Glomerular endothelial cell (primary cell): ENCODE measurements around the gene PTPN20. TPM values are rescaled to one million over a fixed set of nuclear protein-coding genes. Genes with fewer than 3 reads are reported as not detected.

Experiments
- DNase-seq: peaks from one replicate; pipeline ENCODE4 v3.0.0-alpha.2; 2011; ENCODE audit warnings: low read depth, low spot score; ENCODE audit errors: extremely low read depth
- total RNA-seq: library from RNA; depleted of rRNA; stranded (reverse); fragments of >200 nt; gene quantifications from 2 replicates; pipeline ENCODE4 v1.2.3, GENCODE V29; 2015

PTPN20 gene
- total RNA-seq, 1 donor from 2014 or later: 0.12 TPM

GRCh38 chr10:47031901-47032465 lies 120.8 kb downstream of the PTPN20 start:
- DNase-seq: no peak

- no peak for DNase-seq
Measured at GRCh38 chr10:47033081-47033480, 121.9 kb downstream of the PTPN20 start.

- DNase-seq: no peak
Measured at GRCh38 chr10:47033541-47034270, 122.5 kb downstream of the PTPN20 start.

DNA sequence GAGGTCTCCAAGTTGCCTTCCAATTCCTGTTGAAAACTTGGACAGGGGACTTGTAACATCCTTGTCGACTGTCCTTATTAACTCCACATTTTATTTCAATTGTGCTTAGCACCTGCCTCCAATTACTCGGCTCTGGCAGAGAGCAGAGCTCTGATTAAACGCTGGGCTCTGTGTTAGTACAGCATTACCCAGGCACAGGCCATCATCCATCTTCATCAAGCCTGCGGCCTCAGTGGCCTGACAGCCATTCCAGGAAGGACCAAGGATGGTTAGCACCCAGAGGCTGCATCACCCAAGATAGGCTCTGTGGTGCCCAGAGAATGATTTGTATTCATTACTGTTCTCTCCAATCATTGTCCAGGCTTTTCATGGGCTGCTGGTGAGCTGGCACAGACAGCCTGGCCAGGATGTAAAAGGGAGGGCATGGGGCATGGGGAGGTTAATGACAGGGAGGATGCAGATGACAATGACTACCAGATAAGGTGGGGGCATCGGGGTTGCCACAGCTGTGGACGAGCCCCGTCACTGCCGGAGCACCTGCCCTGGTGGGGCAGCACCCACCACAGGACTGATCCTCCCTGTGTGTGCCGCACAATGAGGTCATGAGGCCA lies 123.3 kb downstream of the PTPN20 start:
- no peak for DNase-seq

DNA sequence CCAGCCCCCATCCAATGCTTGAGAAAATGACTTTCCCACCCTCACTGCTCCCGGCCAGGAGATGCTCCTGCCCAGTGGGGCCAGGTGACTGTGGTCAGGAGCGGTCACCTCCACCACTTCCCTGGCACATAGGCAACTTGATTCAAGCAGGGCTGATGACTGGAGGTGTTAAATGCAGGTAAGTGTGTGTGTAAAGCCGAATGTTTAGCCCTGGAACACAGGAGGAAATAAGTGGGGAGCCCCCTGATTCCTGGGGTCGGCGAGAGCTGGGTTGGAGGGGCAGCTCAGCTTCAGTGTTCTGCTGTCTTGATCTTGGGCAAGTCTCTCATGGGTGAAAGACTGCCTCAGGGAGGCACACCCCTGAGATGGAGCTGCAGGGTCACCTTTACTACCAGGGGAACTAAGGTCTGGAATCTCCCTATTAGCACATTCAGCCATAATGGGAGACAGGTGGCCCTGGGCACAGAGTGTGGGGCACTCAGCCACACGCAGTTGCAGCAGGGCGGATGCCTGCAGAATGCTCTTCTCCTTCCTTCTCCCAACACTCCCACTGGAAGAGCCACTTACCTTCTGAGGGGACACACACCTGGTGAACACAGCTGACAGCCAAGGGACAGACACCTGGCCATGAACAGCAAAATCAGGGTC lies 124.1 kb downstream of the PTPN20 start:
- DNase-seq: no peak

DNA sequence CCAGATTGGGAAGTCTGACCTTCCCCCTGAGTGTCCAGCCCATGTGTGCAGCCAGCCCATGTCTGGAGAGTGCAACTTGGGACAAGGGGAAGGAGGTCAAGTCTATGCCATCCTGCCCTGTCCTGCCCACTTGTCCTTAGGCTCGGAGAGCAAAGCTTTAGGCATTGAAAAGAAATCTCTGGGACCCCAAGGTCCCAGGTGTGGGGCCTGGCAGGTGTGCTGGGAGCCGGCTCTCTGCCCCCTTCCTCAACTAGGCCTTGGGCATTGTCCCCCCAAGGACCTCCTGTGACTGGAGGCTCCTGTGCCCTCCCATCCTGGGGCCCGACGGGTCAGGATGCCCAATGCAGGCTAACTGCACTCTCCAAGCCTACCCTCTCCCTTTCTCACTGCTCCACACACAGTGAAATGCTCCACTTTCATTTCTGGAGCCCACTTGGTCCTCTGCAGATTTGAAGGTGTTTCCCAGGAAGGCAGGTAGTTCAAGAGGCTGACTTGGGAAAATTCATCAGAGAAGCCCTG lies 124.7 kb downstream of the PTPN20 start:
- DNase-seq: no peak

- no peak for DNase-seq
Measured at GRCh38 chr10:47036771-47037170, 125.5 kb downstream of the PTPN20 start.

- DNase-seq: no peak
Measured at GRCh38 chr10:47037654-47038425, 126.6 kb downstream of the PTPN20 start.

GRCh38 chr10:47038881-47039561 lies 127.8 kb downstream of the PTPN20 start:
- no peak for DNase-seq

- no peak for DNase-seq
Measured at GRCh38 chr10:47039562-47039913, 128.3 kb downstream of the PTPN20 start.

DNA sequence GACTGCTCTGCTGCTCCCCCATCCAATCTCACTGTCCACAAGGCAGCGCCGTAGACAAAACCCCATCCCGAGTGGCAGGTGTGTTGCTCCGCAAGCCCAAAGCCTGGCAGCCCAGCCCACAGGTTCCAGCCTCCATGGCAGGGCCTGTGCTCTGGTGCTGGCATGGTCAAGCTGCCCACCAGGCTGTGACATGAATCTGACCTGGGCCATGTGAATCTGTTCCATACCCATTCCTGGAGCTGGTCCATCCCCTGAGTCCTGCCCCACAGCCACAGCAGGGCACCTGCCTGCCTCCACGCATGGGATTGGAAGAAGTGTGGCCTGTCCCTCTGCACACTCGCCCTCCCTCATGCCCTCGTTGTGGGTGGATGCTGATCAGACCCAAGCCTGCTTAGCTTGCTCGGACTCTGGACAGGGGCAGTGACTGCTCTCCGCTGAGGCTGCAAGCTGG lies 128.8 kb downstream of the PTPN20 start:
- no peak for DNase-seq

DNA sequence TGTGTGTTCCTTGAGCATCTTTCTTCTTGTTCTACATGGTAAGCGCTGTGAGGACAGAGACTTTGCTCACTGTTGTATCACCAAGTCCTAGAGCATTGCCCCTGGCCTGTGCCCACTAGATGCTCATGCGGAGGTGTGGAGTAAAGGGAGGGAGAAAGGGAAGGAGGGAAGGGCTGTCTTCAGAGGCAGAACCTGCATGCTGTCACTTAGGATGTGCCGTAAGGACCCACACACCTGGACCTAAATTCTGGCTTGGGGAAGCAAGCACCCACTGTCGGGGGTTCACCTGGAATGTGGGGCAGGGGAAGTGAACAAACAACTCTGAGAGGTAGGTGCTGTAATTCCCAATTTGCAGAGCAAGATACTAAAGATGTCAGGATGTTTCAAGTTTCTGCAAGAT lies 129.5 kb downstream of the PTPN20 start:
- DNase-seq: no peak

- no peak for DNase-seq
Measured at GRCh38 chr10:47041396-47042198, 130.4 kb downstream of the PTPN20 start.

DNA sequence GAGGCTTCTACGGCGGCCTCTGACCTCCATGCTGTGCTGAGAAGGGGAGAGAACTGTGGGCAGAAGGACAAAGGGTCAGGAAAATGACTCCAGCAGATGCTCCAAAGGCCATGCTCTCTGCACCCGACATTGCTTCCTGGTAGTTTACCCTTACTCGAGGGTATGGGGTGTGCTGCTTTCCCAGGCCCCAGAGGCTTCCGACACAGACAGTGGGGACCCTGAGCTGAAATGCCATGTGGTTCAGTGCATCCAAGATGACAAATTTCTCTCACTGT lies 130.9 kb downstream of the PTPN20 start:
- DNase-seq: no peak

DNA sequence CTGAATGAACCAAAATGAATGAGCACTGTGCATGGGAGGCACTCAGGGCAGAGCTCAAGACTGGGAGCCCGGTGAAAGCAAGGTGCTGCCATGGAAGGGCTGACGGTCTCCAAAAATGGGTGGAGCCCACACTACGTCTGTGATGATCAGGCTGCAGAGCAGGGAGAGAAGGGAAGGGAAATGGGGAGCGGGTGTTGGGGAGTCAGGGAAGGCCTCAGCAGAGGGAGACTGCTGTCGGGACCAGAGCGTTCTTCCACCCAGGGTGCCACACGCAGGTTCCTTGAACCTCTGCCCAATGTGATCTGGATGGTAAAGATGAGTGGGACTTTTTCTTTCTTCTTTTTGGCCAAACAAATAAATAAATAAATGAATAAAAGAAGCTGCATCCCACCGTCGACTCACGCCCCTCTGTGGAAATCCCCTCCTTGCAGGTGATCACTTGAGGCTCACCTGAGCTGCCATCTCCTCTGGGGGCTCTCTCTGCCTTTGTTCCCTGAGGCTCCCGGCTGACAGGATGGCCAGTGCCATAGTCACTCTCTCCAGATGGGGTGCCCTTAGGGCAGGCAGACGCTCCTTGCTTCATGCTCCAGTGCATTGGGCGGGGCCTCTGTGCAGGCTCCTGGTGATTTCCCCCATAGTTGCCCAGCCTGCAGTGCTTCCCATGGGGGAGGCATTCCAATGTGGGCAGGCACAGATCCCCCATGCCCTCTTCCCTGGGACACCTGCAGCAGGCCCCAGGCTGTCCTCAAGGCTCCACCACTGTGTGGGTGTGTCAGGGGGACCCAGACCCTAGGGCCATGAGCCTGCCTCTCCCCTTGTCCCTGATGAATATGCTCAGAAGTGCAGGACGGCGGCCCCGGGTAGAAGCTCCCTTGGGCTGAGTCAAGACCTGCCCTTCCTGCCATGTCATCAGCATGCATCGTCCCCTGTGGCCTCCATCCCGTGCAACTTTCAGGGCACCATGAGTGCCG lies 131.8 kb downstream of the PTPN20 start:
- DNase-seq: no peak

- no peak for DNase-seq
Measured at GRCh38 chr10:47043928-47044538, 132.8 kb downstream of the PTPN20 start.

GRCh38 chr10:47044741-47045140 lies 133.5 kb downstream of the PTPN20 start:
- DNase-seq: no peak

- no peak for DNase-seq
Measured at GRCh38 chr10:47045331-47045861, 134.2 kb downstream of the PTPN20 start.
